Central memory CD8-positive, alpha-beta T cell (primary cell): ENCODE data around the gene CHRNA4.
"Not testable (repeated sequence)": the region's sequence is repeated elsewhere in the genome, so short reads cannot be mapped to it uniquely, and the experiment has no call there.

Experiments
- ATAC-seq: fragments of 150-1000 bp; cut with Tn5 transposase; replicated peaks from 2 replicates; pipeline ENCODE4 v1.10.0; 2022; ENCODE audit warnings: mild to moderate bottlenecking, moderate FRiP score, moderate number of reproducible peaks; ENCODE audit not compliant: poor library complexity, severe bottlenecking; ENCODE audit errors: extremely low read depth
- DNase-seq, 2 donors: peaks; one replicate each; pipeline ENCODE4 v3.0.0; 2021; ENCODE audit warnings: low spot score in 2 of 2
- H3K27ac Mint-ChIP-seq: one replicate; pipeline ENCODE4 v1.8.0; 2022; ENCODE audit warnings: low read depth, mild to moderate bottlenecking, moderate library complexity, mixed read lengths
- H3K27me3 Mint-ChIP-seq: one replicate; pipeline ENCODE4 v1.8.0; 2022; ENCODE audit warnings: mixed read lengths
- H3K36me3 Mint-ChIP-seq: one replicate; pipeline ENCODE4 v1.8.0; 2022; ENCODE audit warnings: mild to moderate bottlenecking, moderate library complexity, mixed read lengths; ENCODE audit not compliant: insufficient read depth
- H3K4me1 Mint-ChIP-seq: one replicate; pipeline ENCODE4 v1.8.0; 2022; ENCODE audit warnings: mixed read lengths
- H3K4me3 Mint-ChIP-seq: one replicate; pipeline ENCODE4 v1.8.0; 2022; ENCODE audit warnings: mild to moderate bottlenecking, moderate library complexity, mixed read lengths
- H3K9me3 Mint-ChIP-seq: one replicate; pipeline ENCODE4 v1.8.0; 2022; ENCODE audit warnings: mixed read lengths

CHRNA4 gene

DNA sequence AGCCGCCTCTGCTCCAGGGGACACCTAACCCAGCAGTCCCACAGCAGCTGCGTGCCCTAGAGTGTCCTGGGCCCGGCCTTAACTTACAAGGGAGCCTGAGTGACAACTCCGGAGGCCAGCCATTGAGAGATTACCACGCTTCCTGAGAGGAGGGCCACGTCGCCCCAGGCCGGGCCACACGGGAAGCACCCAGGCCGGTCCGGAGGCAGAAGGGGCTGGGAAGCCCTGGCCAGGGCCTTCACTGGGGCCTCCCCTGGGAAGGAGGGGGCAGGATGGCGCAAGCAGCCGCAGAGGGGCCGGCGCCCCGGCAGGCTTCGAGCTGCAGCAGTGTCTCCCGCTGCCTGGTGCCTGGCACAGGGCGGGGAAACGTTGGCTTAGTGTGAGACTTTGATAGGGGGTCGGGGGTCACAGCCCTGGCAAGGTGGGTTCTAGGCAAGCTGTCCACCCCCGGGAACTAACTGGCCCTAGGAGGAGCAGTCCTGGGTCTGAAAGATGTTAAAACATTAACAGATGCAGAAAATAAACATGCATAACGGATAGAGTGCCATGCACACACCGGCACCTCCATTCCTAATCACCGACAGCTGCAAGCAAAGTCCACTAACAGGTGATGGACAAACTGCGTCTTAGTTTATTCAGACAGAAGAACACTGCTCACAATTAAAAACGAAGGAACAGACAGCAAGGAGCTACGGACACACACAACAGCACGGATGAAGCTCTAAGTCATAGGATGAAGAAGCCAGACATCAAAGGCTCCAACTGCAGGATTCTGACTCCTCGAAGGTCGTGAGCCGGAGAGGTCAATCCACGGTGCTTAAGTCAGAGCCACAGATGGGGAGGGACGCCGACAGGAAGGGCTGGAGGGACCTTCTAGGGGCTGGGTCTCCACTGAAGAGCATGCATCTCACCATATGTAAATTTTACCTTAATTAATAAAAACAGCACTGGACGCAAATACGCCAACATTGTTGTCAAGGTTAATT, 17.4 kb downstream of the CHRNA4 start:
- H3K36me3 Mint-ChIP-seq, result peaks cover 4% of the 10 kb centered on the region
- no peak for ATAC-seq
- H3K4me1 Mint-ChIP-seq, result no peaks in the 10 kb centered on the region
- DNase-seq, result no peak
- H3K27me3 Mint-ChIP-seq, result peaks cover 28% of the 10 kb centered on the region
- no peak overlapping the region for H3K27ac Mint-ChIP-seq
- H3K4me3 Mint-ChIP-seq, result no peak overlapping the region
- peaks cover 6% of the 10 kb centered on the region for H3K9me3 Mint-ChIP-seq

DNA sequence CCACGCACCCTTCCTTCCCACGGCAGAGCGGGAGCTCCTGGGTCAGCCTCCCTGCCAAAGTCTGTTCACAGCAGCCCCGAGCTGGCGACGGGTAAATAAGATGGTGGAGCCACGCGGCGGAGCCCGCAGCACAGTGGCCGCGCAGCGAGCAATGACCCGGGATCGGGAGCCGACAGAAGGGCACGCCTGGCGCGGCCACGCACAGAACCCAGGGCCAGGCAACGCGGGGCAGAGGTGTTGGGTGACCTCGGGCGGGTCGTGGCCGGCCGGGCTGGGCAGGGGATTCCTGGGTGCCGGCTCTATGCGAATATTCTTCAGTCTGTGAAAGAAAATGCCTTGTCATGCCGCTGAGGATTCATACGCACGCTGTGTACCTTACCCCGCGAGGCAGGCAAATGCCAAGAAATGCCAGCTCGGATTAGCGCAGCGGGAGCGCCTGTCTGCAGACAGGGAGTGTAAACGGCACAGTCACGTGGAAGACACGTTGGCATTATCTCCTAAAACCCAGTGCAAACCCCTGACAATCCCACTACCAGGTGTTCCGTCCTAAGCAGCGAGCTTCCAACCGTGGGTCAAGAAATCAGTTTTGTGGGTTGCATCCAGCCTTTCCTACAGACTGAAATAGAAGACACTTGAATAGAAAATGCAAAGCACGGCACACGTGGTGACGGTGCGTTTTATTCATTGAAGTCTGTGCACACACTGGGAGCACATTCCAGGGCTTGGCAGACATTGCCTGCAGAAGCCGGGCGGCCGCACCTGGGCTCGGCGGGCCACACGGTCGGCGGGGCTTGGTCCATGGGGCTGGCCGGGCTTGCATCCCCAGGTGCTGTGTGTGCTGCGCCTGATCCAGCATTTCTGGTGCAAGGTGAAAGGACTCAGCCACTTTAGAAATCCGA, 18.3 kb downstream of the CHRNA4 start:
- DNase-seq (no peak), ATAC-seq (no peak)
- H3K36me3 Mint-ChIP-seq, result peaks cover 4% of the 10 kb centered on the region
- no peaks in the 10 kb centered on the region for H3K4me1 Mint-ChIP-seq
- H3K4me3 Mint-ChIP-seq, result no peak overlapping the region
- no peak overlapping the region for H3K27ac Mint-ChIP-seq
- H3K27me3 Mint-ChIP-seq, result peaks cover 37% of the 10 kb centered on the region
- peaks cover 6% of the 10 kb centered on the region for H3K9me3 Mint-ChIP-seq

DNA sequence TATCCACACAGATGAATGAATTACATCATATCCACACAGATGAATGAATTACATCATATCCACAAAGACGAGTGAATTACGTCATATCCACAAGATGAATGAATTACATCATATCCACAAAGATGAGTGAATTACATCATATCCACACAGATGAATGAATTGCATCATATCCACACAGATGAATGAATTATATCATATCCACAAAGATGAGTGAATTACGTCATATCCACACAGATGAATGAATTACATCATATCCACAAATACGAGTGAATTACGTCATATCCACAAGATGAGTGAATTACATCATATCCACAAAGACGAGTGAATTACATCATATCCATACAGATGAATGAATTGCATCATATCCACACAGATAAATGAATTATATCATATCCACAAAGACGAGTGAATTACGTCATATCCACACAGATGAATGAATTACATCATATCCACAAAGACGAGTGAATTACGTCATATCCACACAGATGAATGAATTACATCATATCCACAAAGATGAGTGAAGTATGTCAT, 20.9 kb downstream of the CHRNA4 start:
- peaks cover 61% of the 10 kb centered on the region for H3K27me3 Mint-ChIP-seq
- not testable (repeated sequence) for DNase-seq, H3K4me1 Mint-ChIP-seq, H3K27ac Mint-ChIP-seq, H3K9me3 Mint-ChIP-seq, H3K4me3 Mint-ChIP-seq, ATAC-seq, H3K36me3 Mint-ChIP-seq

DNA sequence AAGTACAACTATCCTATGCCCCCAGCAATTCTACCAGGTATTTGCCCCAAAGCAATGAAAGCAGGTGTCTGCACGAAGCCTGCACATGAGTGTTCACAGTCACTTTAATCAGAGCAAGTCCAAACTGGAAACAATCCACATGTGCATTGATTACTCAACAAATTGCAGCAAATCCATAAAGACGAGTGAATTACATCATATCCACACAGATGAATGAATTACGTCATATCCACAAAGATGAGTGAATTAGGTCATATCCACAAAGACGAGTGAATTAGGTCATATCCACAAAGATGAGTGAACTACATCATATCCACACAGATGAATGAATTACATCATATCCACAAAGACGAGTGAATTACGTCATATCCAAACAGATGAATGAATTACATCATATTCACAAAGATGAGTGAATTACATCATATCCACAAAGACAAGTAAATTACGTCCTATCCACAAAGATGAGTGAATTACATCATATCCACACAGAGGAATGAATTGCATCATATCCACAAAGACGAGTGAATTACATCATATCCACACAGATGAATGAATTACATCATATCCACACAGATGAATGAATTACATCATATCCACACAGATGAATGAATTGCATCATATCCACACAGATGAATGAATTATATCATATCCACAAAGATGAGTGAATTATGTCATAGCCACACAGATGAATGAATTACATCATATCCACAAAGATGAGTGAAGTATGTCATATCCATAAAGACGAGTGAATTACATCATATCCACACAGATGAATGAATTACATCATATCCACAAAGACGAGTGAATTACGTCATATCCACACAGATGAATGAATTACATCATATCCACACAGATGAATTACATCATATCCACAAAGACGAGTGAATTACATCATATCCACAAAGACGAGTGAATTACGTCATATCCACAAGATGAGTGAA, 21.7 kb downstream of the CHRNA4 start:
- DNase-seq, H3K27ac Mint-ChIP-seq, H3K36me3 Mint-ChIP-seq, H3K4me3 Mint-ChIP-seq, H3K4me1 Mint-ChIP-seq, H3K9me3 Mint-ChIP-seq, ATAC-seq: not testable (repeated sequence)
- peaks cover 65% of the 10 kb centered on the region for H3K27me3 Mint-ChIP-seq

DNA sequence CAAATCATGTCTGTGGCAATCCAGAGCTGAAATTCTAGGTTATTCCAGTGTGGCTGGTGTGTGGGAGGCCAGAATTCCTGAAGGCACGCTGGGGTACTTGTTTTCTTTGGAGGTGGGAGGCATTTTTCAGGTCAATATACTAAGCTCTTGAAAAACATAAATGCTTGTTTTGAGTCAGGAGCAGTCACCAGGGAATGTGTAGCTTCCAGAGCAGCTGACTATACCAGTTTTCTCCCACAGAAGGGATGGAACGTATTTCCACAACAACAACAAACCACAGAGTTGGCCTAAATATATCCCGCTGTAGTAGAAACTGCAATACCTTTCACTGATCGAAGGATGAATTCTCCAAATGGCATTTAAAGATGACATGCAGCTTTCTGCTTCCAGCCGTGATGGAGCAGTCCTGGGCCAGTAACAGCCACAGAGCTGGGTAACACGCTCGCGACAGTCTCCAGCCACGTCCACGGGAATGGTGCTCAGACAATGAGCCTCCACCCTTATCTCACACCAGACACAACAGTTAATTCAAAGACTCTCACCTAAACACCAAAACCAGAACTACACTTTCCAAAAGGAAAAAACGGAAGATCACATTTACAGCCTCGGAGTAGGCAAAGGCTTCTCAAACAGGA, 23.2 kb downstream of the CHRNA4 start:
- Mint-ChIP-seq H3K27ac (no peak overlapping the region), H3K27me3 (peaks cover 78% of the 10 kb centered on the region), H3K9me3 (peaks cover 6% of the 10 kb centered on the region)

DNA sequence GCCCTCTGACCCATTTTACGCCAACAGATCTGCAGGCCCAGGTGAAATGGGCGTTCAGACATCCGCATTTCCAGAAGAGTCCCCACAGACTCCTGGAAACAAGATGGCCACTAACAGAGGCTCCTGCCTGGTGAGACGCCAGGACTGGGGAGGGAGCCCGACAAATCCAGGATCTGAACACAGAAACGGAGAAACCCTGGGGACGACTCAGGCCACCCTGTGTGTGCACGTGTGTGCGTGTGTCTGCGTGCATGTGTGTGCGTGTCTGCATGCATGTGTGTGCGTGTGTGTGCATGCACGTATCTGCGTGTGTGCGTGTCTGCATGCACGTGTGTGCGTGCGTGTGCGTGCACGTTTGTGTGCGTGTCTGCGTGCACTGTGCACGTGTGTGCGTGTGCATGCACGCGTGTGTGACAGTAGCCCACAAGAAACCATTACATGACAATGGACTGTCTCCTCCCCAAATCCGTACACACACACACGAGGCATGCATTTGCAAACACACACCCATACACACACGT, 24.9 kb downstream of the CHRNA4 start:
- Mint-ChIP-seq H3K9me3 (peaks cover 14% of the 10 kb centered on the region), H3K4me1 (no peaks in the 10 kb centered on the region), H3K27ac (no peak overlapping the region), H3K27me3 (peaks cover 73% of the 10 kb centered on the region), H3K4me3 (no peak overlapping the region), H3K36me3 (peaks cover 1% of the 10 kb centered on the region)
- DNase-seq (no peak), ATAC-seq (no peak)

More for the DNA sequence above, 23.2 kb downstream of the CHRNA4 start:
- peaks cover 4% of the 10 kb centered on the region for H3K36me3 Mint-ChIP-seq
- DNase-seq, result no peak
- H3K4me3 Mint-ChIP-seq, result no peak overlapping the region
- no peaks in the 10 kb centered on the region for H3K4me1 Mint-ChIP-seq
- no peak for ATAC-seq

DNA sequence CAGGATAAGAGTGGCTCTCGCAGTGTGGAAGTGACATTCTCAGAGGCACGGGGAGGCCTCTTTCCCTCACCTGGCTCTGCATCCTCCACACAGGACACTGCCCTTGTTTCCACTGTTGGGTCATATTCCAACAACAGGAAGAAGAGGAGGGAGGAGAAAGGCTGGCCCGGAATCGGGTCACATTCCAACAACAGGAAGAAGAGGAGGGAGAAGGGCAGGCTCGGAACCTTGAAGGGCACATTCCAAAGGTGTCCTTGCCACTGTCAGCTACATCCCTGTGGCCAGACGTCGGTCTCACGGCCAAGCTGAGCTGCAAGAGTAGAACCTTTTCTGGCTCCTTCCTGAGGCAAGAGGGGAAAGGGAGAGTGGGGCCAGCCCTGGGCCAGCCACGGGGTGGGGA, 25.4 kb downstream of the CHRNA4 start:
- Mint-ChIP-seq H3K27ac (no peak overlapping the region), H3K36me3 (peaks cover 1% of the 10 kb centered on the region), H3K4me1 (no peaks in the 10 kb centered on the region), H3K27me3 (peaks cover 67% of the 10 kb centered on the region), H3K9me3 (peaks cover 14% of the 10 kb centered on the region), H3K4me3 (no peak overlapping the region)
- no peak for ATAC-seq
- DNase-seq, result no peak

DNA sequence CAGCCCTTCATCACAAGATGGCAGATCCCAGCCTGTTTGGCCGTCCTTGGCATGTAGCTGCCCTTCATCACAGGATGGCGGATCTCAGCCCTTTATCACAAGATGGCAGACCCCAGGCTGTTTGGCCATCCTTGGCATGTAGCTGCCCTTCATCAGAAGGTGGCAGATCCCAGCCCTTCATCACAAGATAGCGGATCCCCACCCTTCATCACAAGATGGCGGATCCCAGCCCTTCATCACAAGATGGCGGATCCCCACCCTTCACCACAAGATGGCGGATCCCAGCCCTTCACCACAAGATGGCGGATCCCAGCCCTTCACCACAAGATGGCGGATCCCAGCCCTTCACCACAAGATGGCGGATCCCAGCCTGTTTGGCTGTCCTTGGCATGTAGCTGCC, 26.1 kb downstream of the CHRNA4 start:
- peaks cover 65% of the 10 kb centered on the region for H3K27me3 Mint-ChIP-seq
- H3K36me3 Mint-ChIP-seq, DNase-seq, H3K27ac Mint-ChIP-seq, H3K4me1 Mint-ChIP-seq, H3K4me3 Mint-ChIP-seq, ATAC-seq: not testable (repeated sequence)
- peaks cover 14% of the 10 kb centered on the region for H3K9me3 Mint-ChIP-seq

DNA sequence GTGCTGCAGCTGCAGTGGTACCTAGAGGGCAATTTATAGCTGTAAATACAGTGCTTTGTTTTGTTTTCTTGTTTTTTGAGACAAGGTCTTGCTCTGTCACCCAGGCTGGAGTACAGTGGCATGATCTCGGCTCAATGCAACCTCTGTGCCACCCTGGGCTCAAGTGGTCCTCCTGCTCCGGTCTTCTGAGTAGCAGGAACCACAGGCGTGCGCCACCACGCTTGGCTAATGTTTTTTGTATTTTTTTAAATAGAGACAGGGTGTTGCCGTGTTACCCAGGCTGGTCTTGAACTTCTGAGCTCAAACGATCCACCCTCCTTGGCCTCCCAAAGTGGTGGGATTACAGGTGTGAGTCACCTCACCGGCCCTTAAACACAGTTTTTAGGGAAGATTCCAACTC, 26.8 kb downstream of the CHRNA4 start:
- Mint-ChIP-seq H3K4me1 (no peaks in the 10 kb centered on the region), H3K36me3 (no peaks in the 10 kb centered on the region), H3K4me3 (no peak overlapping the region), H3K27ac (no peak overlapping the region), H3K9me3 (peaks cover 11% of the 10 kb centered on the region), H3K27me3 (peaks cover 63% of the 10 kb centered on the region)
- no peak for DNase-seq
- ATAC-seq, result no peak

DNA sequence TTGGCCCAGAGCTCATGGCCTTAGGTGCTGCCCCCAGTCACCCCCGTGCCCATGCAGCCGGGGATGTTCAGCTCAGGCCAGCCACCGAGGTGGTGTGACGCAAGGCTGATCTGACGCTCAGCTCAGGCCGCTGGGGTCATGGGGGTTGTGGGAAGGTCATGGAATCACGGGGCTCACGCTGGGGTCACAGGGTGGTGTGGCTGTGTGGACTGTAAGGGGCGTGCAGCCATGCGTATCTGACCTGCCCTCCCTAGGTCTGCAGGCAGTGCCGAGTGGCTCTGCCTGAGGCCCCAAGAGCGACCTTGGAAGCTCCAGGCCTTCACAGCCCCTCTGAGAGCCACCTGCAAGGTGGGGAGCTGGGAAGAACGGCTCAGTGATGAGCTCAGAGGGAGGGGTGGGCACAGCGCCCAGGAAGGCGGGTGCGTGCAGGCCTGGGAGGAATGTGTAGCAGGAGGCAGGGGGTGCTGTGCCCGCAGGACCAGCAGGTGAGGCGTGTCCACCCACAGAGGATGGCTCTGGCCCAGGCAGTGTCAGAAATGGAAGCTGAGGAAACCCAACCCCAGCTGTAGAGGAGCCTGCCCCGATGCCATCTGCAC, 27.8 kb downstream of the CHRNA4 start:
- ATAC-seq (no peak), DNase-seq (no peak)
- no peak overlapping the region for H3K27ac Mint-ChIP-seq
- no peaks in the 10 kb centered on the region for H3K36me3 Mint-ChIP-seq
- H3K4me3 Mint-ChIP-seq, result no peak overlapping the region
- H3K4me1 Mint-ChIP-seq, result no peaks in the 10 kb centered on the region
- H3K9me3 Mint-ChIP-seq, result peaks cover 8% of the 10 kb centered on the region
- peaks cover 53% of the 10 kb centered on the region for H3K27me3 Mint-ChIP-seq
